IPS-15b (cell line): ENCODE results near the gene HS6ST3.
"Not testable (repeated sequence)": the region's sequence is repeated elsewhere in the genome, so short reads cannot be mapped to it uniquely, and the experiment has no call there.

ENCODE experiments used
- H3K27me3 ChIP-seq: one replicate; pipeline ENCODE4 v1.6.1; 2013; ENCODE audit warnings: low read length; ENCODE audit not compliant: control insufficient read depth, insufficient read depth
- H3K36me3 ChIP-seq: one replicate; pipeline ENCODE4 v1.6.1; 2013; ENCODE audit warnings: low read length; ENCODE audit not compliant: control insufficient read depth, insufficient read depth
- H3K4me1 ChIP-seq: one replicate; pipeline ENCODE4 v1.6.1; 2013; ENCODE audit warnings: mild to moderate bottlenecking, low read length; ENCODE audit not compliant: control insufficient read depth, insufficient read depth
- H3K4me3 ChIP-seq: one replicate; pipeline ENCODE4 v1.5.1; 2013; ENCODE audit warnings: low read depth, low read length
- H3K9ac ChIP-seq: one replicate; pipeline ENCODE4 v1.6.1; 2013; ENCODE audit warnings: low read depth, mild to moderate bottlenecking, low read length
- H3K9me3 ChIP-seq: one replicate; pipeline ENCODE4 v1.6.1; 2013; ENCODE audit warnings: mild to moderate bottlenecking, low read length; ENCODE audit not compliant: control insufficient read depth, insufficient read depth

Gene HS6ST3

DNA sequence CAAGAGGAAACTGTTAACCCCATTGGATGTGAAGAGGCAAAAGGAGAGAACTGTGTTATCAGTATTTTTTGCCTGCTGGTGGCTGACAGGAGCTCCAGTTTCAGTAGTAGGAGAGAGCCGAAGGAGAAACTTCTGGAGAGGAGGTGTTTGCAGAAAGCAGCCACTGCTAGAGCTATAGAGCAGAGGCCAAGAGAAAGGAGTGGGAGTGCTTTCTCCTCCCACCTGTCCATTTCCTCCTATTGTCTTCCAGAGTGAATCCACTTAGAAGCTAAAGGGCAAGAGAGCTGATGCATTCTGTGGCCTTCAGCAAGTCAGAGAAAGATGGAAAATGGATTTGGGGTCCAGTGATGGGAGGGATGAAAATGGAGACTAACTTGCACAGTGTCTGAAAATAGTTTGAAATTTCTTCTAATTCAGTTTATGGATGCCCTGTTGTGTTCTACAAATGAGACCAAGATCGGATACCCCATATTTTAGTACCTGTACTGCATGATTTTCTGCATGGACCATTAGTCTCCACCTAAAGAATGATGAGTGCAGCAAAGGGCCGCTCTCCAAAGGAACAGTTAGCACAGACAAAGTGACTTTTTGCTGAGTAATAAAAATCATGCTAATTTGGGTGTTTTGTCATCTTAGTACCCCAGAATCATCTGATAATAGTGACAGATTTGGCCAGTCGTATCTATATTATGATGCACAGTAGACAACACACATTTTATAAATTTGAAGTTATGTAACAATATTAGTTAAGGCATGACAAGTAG lies 10.7 kb downstream of the HS6ST3 start:
- peaks cover under 1% of the 10 kb centered on the region for H3K27me3 ChIP-seq
- no peak overlapping the region for H3K4me3 ChIP-seq
- peaks cover 6% of the 10 kb centered on the region for H3K4me1 ChIP-seq
- H3K9ac ChIP-seq, result no peak overlapping the region
- H3K9me3 ChIP-seq, result no peaks in the 10 kb centered on the region
- H3K36me3 ChIP-seq, result no peaks in the 10 kb centered on the region

DNA sequence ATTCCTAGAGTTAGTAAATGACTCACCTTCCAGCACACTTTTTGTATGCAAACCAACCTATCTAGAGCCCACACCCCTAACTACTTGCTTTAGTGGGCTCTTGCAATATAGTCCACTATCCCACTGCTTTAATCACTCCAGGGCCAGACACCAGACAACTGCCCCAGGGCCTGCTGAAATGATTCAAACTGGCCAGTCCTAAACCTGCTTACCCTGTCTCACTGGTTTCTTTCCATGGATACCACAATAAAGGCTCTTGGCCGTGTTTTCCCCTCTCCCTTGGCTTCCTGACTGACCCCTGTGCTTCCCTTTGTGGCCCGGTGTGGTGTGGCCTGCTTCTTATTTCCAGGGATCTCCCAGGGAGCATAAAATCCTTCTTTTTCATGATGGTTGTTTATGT lies 14.6 kb downstream of the HS6ST3 start:
- H3K4me1 ChIP-seq, result peaks cover 6% of the 10 kb centered on the region
- H3K4me3 ChIP-seq, result no peak overlapping the region
- peaks cover 6% of the 10 kb centered on the region for H3K9me3 ChIP-seq
- H3K9ac ChIP-seq, result no peak overlapping the region
- no peaks in the 10 kb centered on the region for H3K27me3 ChIP-seq
- H3K36me3 ChIP-seq, result no peaks in the 10 kb centered on the region

DNA sequence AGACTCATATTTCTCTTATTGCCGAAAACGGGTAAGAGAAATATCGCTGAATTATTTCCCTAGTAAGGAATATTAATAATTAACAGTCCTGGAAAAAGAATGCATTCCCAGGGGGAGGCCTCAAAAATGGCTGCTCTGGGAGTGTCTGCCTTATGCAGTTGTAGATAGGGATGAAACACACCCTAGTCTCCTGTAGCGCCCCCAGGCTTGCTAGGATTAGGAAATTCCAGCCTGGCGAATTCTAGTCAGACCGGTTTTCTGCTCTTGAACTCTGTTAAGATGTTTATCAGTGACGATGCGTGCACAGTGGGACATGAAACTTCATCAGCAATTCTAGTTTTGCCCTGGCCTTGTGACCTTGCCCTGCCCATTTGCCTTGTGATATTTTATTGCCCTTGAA lies 18.2 kb downstream of the HS6ST3 start:
- not testable (repeated sequence) for H3K4me3 ChIP-seq, H3K9me3 ChIP-seq, H3K4me1 ChIP-seq, H3K27me3 ChIP-seq, H3K9ac ChIP-seq, H3K36me3 ChIP-seq

GRCh38 chr13:96109125-96109524 lies 19.2 kb downstream of the HS6ST3 start:
- H3K4me3 ChIP-seq, result no peak overlapping the region
- H3K4me1 ChIP-seq, result peaks cover 3% of the 10 kb centered on the region
- peaks cover 6% of the 10 kb centered on the region for H3K9me3 ChIP-seq
- H3K9ac ChIP-seq, result no peak overlapping the region
- no peaks in the 10 kb centered on the region for H3K27me3 ChIP-seq
- H3K36me3 ChIP-seq, result no peaks in the 10 kb centered on the region

DNA sequence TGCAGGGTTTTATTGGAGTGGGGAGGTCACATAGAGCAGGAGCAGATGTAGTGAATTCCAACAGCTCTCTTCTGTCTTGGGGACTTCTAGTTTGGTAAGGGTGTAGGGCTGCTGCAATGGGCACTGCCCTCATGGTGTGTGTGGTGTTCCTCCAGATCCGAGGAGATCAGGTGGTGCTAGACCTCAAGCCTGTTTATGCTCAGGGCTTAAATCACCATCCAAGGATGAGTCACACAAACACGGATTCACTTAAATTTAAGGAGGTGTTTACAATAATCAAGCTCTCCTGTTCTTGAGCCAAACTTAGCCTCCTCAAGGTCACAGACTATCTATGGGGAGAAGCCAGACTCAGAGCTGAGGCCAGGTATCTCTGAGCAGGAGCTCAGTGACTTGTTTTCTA lies 23.0 kb downstream of the HS6ST3 start:
- Histone ChIP-seq H3K4me1 (no peaks in the 10 kb centered on the region), H3K9ac (no peak overlapping the region), H3K4me3 (no peak overlapping the region), H3K27me3 (no peaks in the 10 kb centered on the region), H3K9me3 (peaks cover 6% of the 10 kb centered on the region), H3K36me3 (no peaks in the 10 kb centered on the region)

DNA sequence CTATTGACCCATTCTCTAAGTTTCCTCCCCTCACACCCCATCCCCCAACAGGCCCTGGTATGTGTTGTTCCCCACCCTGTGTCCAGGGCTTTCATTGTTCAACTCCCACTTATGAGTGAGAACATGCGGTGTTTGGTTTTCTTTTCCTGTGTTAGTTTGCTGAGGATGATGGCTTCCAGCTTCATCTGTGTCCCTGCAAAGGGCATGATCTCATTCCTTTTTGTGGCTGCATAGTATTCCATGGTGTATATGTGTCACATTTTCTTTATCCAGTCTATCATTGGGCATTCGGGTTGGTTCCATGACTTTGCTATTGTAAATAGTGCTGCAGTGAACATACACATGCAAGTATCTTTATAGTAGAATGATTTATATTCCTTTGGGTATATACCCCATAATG lies 25.5 kb downstream of the HS6ST3 start:
- H3K36me3 ChIP-seq, H3K4me1 ChIP-seq, H3K9me3 ChIP-seq, H3K9ac ChIP-seq, H3K27me3 ChIP-seq, H3K4me3 ChIP-seq: not testable (repeated sequence)

GRCh38 chr13:96119921-96120320 lies 30.0 kb downstream of the HS6ST3 start:
- no peaks in the 10 kb centered on the region for H3K27me3 ChIP-seq
- no peaks in the 10 kb centered on the region for H3K4me1 ChIP-seq
- H3K4me3 ChIP-seq, result no peak overlapping the region
- no peaks in the 10 kb centered on the region for H3K36me3 ChIP-seq
- H3K9ac ChIP-seq, result no peak overlapping the region
- no peaks in the 10 kb centered on the region for H3K9me3 ChIP-seq

- Histone ChIP-seq H3K4me1 (no peaks in the 10 kb centered on the region), H3K4me3 (no peak overlapping the region), H3K9me3 (no peaks in the 10 kb centered on the region), H3K36me3 (no peaks in the 10 kb centered on the region), H3K9ac (peak overlapping the region; percentile 26), H3K27me3 (no peaks in the 10 kb centered on the region)
Observed at GRCh38 chr13:96130818-96131340, 41.0 kb downstream of the HS6ST3 start.

DNA sequence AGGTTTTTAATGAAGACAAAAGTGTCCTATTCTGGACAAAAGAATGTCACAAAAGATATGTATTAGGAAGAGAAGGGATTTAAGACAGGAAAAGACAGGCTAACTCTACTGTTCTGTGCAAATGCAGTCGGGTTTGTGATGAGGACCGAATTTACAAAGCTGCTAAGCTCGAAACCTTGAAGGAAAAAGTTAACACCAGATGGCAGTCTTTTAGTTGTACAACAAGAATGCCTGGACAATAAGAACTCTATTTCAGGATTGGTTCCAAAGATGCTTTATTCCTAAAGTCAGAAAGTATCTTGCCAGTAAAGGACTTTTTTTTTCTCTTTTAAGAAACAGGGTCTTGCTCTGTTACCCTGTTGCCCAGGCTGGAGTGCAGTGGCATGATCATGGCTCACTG lies 51.1 kb downstream of the HS6ST3 start:
- H3K4me3 ChIP-seq, result no peak overlapping the region
- no peaks in the 10 kb centered on the region for H3K27me3 ChIP-seq
- H3K9ac ChIP-seq, result no peak overlapping the region
- H3K4me1 ChIP-seq, result no peaks in the 10 kb centered on the region
- no peaks in the 10 kb centered on the region for H3K36me3 ChIP-seq
- H3K9me3 ChIP-seq, result no peaks in the 10 kb centered on the region

DNA sequence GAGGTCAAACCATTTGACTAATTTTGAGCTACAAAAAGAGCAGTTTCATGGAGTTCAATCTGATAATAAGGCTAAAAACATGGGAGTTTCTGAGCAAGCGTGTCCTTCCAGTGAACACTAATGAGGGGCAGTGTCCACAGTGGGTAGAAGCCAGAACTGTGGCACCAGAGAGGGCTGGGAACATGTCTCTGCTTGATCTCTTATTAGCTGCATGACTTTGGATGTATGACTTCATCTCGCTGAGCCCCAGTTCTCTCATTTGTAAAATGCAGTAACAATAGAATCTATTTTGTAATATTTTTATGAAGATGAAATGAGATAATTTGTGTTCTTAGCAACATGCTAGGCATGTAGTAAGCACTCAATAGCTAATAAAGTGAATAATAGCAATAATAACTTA lies 69.8 kb downstream of the HS6ST3 start:
- H3K36me3 ChIP-seq, result no peaks in the 10 kb centered on the region
- H3K9ac ChIP-seq, result no peak overlapping the region
- H3K4me3 ChIP-seq, result no peak overlapping the region
- H3K27me3 ChIP-seq, result no peaks in the 10 kb centered on the region
- H3K4me1 ChIP-seq, result no peaks in the 10 kb centered on the region
- no peaks in the 10 kb centered on the region for H3K9me3 ChIP-seq

DNA sequence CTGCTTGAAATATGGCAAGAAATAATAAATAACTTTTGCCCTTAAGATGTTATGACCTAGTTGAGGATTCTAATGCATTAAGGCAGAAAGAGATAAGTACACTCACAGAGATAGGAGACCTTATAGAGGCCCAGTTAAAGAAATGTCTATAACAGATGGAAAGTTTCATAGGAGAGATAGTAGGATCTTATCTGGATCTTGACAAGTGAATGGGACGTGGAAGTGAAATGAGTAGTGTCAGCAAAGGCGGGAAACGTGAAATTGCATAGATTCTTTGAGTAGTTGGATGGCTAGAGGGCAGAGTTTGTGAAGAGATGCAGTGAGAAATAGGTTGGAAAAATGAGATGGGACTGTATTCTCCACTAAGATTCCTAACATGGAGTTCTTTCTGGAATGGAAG lies 71.2 kb downstream of the HS6ST3 start:
- no peaks in the 10 kb centered on the region for H3K27me3 ChIP-seq
- no peaks in the 10 kb centered on the region for H3K9me3 ChIP-seq
- H3K36me3 ChIP-seq, result no peaks in the 10 kb centered on the region
- no peaks in the 10 kb centered on the region for H3K4me1 ChIP-seq
- no peak overlapping the region for H3K4me3 ChIP-seq
- no peak overlapping the region for H3K9ac ChIP-seq

- H3K27me3 ChIP-seq, result no peaks in the 10 kb centered on the region
- no peaks in the 10 kb centered on the region for H3K9me3 ChIP-seq
- no peaks in the 10 kb centered on the region for H3K4me1 ChIP-seq
- H3K4me3 ChIP-seq, result no peak overlapping the region
- no peak overlapping the region for H3K9ac ChIP-seq
- no peaks in the 10 kb centered on the region for H3K36me3 ChIP-seq
Observed at GRCh38 chr13:96165840-96166239, 75.9 kb downstream of the HS6ST3 start.
